GF-D8 (cell line): ENCODE data around the gene ANKRD49.
A peak's percentile ranks its signal among the peaks of the same experiment; 100 is the strongest.
"Not testable (repeated sequence)": the region's sequence is repeated elsewhere in the genome, so short reads cannot be mapped to it uniquely, and the experiment has no call there.

Experiments used
- DNase-seq: peaks from one replicate; lab custom pipeline; 2025; lab: John Stamatoyannopoulos, UW

The ANKRD49 gene

GRCh38 chr11:94506513-94506912 is 12.7 kb downstream of the ANKRD49 start:
- not testable (repeated sequence) for DNase-seq

- no peak for DNase-seq
These were observed 13.7 kb downstream of the ANKRD49 start for GRCh38 chr11:94507485-94507884.

GRCh38 chr11:94511932-94512781 is 18.4 kb downstream of the ANKRD49 start, which contains the start of gene C11orf97:
Gene C11orf97, plus strand, starts transcription at chr11:94512461. Its CDS starts 68 bp downstream, at chr11:94512529.
- DNase-seq, result no peak

- DNase-seq, result no peak
These were observed 19.3 kb downstream of the ANKRD49 start for GRCh38 chr11:94513091-94513490.

GRCh38 chr11:94515398-94515797 is 21.6 kb downstream of the ANKRD49 start:
- no peak for DNase-seq

- DNase-seq, result no peak
These were observed 22.9 kb downstream of the ANKRD49 start for GRCh38 chr11:94516725-94517124.

- DNase-seq, result no peak
These were observed 24.5 kb downstream of the ANKRD49 start for GRCh38 chr11:94518300-94518699.

GRCh38 chr11:94519478-94520084 is 25.8 kb downstream of the ANKRD49 start:
- peak; percentile 17 for DNase-seq

- DNase-seq, result peak; percentile 6
These were observed 27.9 kb downstream of the ANKRD49 start for GRCh38 chr11:94521684-94522083.

- DNase-seq, result no peak
These were observed 30.6 kb downstream of the ANKRD49 start for GRCh38 chr11:94524341-94524740.

- peak; percentile 70 for DNase-seq
These were observed 32.0 kb downstream of the ANKRD49 start for GRCh38 chr11:94525546-94526324.

- DNase-seq, result peak; percentile 64
These were observed 33.1 kb downstream of the ANKRD49 start for GRCh38 chr11:94526645-94527438.

GRCh38 chr11:94528551-94528950 is 34.8 kb downstream of the ANKRD49 start:
- DNase-seq, result no peak

- no peak for DNase-seq
These were observed 38.4 kb downstream of the ANKRD49 start for GRCh38 chr11:94532211-94532610.

GRCh38 chr11:94533206-94533605 is 39.4 kb downstream of the ANKRD49 start:
- no peak for DNase-seq

- DNase-seq, result no peak
These were observed 40.2 kb downstream of the ANKRD49 start for GRCh38 chr11:94533696-94534630.

GRCh38 chr11:94536386-94536785 is 42.6 kb downstream of the ANKRD49 start:
- DNase-seq, result no peak

- DNase-seq, result no peak
These were observed 43.3 kb downstream of the ANKRD49 start for GRCh38 chr11:94537031-94537600.

- no peak for DNase-seq
These were observed 45.6 kb downstream of the ANKRD49 start for GRCh38 chr11:94539420-94539819.
